GM21447 (cell line): ENCODE results near the gene ABCB1.
"Not testable (repeated sequence)": the region's sequence is repeated elsewhere in the genome, so short reads cannot be mapped to it uniquely, and the experiment has no call there.

ENCODE experiments used
- ATAC-seq: cut with Tn5 transposase; IDR thresholded peaks from one replicate; pipeline ENCODE4 v1.9.1; 2021; ENCODE audit not compliant: unreplicated experiment

ABCB1 gene

DNA sequence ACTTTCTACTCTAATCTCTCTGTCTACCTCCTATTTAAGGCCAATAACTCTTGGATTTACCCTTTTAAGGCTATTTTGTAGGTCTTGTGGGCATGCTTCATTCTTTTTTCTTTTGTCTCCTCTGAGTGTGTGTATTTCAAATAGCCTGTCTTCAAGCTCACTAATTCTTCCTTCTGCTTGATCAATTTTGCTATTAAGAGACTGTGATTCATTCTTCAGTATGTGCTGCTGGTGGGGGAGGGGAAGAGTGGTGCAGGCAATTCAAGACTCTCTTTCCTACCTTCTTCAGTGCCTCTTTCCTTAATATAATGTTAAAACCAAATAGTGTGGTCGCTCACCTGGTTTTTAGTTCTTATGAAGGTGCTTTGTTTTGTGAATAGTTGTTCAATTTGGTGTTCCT lies 20.0 kb downstream of the ABCB1 start:
- ATAC-seq: no peak

GRCh38 chr7:87575521-87575920 lies 25.2 kb downstream of the ABCB1 start:
- no peak for ATAC-seq

DNA sequence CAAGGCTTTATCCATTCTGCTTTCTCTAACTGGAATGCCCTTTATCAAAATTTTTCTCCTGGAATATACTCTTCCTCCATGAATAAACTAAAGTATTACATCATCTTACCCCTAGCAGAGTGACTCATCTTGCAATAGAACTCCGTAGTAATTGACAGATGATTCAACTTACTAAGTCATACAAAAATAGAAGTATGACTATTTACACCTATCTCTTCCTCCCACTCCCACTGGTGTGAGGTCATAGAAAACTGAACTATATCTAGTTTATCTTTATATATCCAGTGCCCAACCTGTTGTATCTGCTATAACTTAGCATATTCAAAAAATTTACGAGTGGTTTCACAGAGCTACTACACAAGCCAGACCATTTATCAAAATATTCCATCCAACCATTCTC lies 26.1 kb downstream of the ABCB1 start:
- ATAC-seq: no peak

DNA sequence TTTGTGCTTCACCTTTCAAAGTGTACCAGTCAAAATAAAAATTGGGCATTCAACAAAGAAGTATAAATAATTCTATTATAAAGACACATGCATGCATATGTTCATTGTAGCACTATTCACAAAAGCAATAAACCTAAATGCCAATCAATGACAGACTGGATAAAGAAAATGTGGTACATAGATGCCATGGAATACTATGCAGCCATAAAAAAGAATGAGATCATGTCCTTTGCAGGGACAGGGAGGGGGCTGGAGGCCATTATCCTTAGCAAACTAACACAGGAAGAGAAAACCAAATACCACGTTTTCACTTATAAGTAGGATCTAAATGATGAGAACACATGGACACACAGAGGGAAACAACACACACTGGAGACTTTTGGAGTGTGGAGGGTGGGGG lies 28.2 kb downstream of the ABCB1 start:
- ATAC-seq: not testable (repeated sequence)

GRCh38 chr7:87570178-87570577 lies 30.5 kb downstream of the ABCB1 start:
- ATAC-seq: no peak

DNA sequence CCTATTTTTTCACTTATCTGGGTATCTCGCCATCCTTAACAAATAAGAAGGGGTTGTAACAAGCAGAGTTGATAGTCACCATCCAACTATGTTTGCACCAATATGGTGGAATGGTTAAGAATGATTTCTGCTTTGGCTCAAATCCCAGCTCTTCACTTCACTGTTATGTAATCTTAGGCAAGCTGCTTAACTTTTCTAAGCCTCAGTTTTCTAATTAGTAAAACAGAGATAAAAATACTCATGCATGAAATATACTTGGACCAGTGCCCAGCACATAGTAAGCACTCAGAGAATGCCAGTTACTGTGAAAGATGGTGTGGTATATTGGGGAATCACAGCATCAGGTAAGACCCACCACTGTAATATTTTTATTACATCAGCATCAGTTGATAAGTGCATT lies 33.6 kb downstream of the ABCB1 start:
- no peak for ATAC-seq

GRCh38 chr7:87566311-87566900 lies 34.3 kb downstream of the ABCB1 start:
- ATAC-seq: no peak

DNA sequence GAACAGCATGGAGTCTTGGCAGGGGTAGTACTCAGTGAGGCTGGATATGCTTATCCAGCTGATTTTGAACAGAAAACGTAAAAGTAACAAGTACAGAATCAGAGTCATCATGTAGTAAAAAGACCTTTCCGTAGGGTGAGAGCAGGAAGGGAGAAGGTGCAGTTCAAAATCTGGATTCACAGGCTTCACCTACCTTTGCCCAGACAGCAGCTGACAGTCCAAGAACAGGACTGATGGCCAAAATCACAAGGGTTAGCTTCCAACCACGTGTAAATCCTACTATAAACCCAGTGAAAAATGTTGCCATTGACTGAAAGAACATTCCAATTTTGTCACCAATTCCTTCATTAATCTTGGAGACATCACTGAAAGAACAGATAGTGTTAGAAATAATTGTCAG lies 34.8 kb downstream of the ABCB1 start:
- no peak for ATAC-seq

GRCh38 chr7:87564296-87564963 lies 36.3 kb downstream of the ABCB1 start:
- peak; percentile 94 for ATAC-seq

DNA sequence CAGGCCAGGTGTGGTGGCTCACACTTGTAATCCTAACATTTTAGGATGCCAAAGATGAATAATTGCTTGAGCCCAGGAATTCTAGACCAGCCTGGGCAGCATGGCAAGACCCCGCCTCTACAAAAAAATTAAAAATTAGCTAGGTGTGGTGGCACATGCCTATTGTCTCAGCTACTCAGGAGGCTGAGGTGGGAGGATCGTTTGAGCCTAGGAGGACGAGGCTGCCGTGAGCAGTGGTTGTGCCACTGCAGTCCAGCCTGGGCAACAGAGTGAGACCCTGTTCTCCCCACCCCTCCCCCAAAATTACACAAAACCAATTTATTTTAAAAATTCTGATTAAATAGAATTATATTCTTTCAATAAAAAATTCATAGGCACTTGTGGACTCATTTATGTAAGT lies 39.0 kb downstream of the ABCB1 start:
- ATAC-seq: no peak

- ATAC-seq: no peak
Measured at GRCh38 chr7:87561102-87561501, 39.6 kb downstream of the ABCB1 start.

DNA sequence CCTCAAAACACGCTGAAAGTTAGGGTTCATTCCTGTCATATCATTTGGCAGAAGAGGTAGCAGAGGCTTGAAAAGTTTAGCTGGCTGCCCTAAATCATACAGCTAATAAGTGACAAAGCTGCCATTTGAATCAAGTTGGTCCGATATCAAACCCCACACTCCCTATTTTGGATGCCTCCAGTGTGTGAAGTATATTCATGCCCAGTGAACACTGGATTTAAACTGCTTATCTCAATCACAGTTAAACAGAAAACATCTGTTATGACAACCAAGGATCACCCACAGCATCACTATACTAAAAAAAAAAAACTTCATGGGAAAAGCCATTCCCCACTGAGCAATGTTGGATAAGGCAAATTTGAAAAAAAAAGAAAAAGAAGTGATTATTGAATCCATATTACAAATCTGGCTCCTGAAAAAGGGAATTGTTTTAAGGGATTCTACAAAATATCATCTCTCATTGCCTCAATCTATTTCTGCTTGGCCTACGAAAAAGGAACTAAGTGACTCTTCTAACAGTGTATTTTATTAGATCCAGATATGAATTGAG lies 48.3 kb downstream of the ABCB1 start:
- no peak for ATAC-seq

DNA sequence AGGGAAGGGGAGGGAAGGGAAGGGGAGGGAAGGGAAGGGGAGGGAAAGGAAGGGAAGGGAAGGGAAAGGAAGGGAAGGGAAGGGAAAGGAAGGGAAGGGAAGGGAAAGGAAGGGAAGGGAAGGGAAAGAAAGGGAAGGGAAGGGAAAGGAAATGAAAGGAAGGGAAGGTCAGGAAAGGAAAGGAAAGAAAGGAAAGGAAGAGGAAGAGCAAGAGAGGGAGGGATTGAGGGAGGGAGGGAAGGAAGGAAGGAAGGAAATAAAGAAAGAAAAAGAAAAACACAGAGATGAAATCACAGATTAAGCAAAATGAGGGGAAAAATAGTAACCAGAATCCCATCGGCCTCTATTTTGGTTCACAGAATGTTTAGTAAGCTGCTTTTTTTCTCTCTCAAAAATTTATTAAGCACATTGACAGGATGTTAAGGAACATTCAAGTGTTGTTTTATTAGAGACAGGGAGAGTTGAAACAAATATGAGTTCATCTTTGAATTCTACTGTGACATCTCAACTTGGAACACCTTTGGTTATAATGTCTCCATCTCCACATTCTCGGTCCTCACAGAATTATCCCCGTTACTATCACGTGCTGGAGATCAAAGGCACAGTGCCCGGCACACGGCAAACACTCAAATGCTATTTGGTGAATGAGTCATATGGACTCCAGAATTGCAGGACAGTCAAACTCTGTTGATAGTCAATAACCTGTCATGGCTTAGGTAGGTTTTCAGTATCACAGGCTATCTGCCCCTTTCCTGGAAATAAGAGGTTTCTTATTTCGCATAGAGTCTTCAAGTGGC lies 52.4 kb downstream of the ABCB1 start:
- ATAC-seq: no peak

- no peak for ATAC-seq
Measured at GRCh38 chr7:87545760-87546159, 54.9 kb downstream of the ABCB1 start.

GRCh38 chr7:87543623-87544022 lies 57.1 kb downstream of the ABCB1 start:
- ATAC-seq: no peak

GRCh38 chr7:87541648-87542047 lies 59.0 kb downstream of the ABCB1 start:
- ATAC-seq: no peak

DNA sequence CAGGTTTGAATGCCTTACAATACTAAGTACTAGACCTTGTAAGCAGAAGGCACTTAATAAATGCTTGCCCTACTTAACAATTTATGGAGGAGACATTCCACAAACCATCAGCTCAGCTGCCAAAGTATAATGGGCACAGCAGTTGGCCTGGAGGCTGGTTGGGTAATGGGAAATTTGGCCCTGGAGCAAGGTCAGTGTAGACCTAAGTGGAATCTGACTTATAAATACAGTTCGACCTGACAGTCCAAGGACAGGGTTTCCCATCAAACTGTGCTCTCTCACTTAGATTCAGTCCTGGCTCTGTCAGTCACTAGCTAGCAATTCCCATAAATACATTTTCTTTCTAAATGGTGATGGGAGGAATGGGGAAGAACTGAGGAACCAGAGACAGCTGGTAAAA lies 62.6 kb downstream of the ABCB1 start:
- no peak for ATAC-seq

- ATAC-seq: no peak
Measured at GRCh38 chr7:87534072-87534471, 66.6 kb downstream of the ABCB1 start.

DNA sequence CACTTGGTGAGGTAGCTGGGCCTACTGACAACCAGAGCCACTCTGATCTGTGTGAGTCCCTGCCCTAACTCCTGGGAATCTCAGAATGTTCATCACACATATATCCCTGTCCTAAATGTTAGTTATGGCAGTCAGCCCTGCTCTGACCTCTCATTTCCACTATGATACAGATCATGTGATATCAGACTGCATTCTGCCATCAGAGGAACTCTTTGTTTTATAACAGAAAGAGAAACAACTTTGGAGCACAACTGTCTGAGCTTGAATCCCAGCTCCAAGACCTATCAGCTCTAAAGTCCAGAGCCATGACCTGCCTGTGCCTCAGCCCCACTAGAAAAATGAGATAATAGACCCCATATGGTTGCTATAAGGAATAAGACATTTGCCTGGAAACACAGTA lies 70.6 kb downstream of the ABCB1 start:
- no peak for ATAC-seq

DNA sequence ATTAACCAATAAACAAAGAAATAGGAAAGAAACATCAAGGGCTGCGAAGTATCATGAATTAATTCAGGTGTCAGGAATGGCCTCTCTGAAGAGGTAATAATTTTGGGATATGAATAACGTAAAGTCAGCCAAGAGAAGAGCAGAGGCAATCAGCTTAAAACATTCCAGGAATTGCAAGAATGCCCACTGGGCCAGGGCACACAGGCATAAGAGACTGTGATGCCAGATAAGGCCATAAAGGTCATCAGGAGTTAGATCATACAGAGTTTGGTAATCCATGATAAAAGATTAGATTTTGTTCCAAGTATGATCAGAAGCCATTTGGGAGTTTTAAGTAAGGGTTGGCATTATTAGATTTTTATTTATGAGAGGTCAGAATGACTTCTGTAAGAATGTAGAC lies 72.0 kb downstream of the ABCB1 start:
- ATAC-seq: no peak

- no peak for ATAC-seq
Measured at GRCh38 chr7:87518735-87519134, 81.9 kb downstream of the ABCB1 start.

- ATAC-seq: no peak
Measured at GRCh38 chr7:87517891-87518290, 82.8 kb downstream of the ABCB1 start.
